ENCODE data around the gene SAMSN1. TPM values are rescaled to one million over a fixed set of nuclear protein-coding genes. Genes with fewer than 3 reads are reported as not detected.
"Not testable (repeated sequence)": the region's sequence is repeated elsewhere in the genome, so short reads cannot be mapped to it uniquely, and the experiment has no call there.

The SAMSN1 gene
- total RNA-seq, 4 donors from 2014 or later, result 1.1 to 6.1 (median 3.9) TPM

DNA sequence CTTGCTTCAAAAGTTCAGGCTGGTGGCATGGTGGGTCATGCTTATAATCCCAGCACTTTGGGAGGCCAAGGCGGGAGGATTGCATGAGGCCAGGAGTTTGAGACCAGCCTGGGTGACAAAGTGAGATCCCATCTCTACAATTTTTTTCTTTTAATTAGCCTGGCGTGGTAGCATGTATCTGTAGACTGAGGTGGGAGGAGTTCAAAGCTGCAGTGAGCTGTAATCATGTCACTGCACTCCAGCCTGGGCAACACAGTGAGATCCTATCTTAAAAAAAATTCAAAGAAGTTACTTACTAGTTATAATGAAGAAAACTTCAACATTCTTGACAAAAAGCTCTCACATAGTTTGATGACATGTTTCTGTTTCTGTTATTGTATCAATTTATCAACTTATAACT is 45.2 kb downstream of the SAMSN1 start:
- no peak for TF ChIP-seq POLR2A (IDR thresholded peaks at IDR 0.05)
- TF ChIP-seq, protein P1, sequence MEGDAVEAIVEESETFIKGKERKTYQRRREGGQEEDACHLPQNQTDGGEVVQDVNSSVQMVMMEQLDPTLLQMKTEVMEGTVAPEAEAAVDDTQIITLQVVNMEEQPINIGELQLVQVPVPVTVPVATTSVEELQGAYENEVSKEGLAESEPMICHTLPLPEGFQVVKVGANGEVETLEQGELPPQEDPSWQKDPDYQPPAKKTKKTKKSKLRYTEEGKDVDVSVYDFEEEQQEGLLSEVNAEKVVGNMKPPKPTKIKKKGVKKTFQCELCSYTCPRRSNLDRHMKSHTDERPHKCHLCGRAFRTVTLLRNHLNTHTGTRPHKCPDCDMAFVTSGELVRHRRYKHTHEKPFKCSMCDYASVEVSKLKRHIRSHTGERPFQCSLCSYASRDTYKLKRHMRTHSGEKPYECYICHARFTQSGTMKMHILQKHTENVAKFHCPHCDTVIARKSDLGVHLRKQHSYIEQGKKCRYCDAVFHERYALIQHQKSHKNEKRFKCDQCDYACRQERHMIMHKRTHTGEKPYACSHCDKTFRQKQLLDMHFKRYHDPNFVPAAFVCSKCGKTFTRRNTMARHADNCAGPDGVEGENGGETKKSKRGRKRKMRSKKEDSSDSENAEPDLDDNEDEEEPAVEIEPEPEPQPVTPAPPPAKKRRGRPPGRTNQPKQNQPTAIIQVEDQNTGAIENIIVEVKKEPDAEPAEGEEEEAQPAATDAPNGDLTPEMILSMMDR (IDR thresholded peaks at IDR 0.05), result no peak
- no peak overlapping the region for H3K27ac ChIP-seq
- 85 to 95% methylated on average over 2 of the region's 2 CpGs for WGBS, 2 donors
- DNase-seq, result no peak
- H3K36me3 ChIP-seq, result no peaks in the 10 kb centered on the region
- H3K9me3 ChIP-seq, result no peaks in the 10 kb centered on the region
- H3K4me1 ChIP-seq, result no peaks in the 10 kb centered on the region
- intact Hi-C loops (cut with DNase I), result no loop called here
- H3K4me3 ChIP-seq, result no peak overlapping the region
- H3K27me3 ChIP-seq, result no peaks in the 10 kb centered on the region

DNA sequence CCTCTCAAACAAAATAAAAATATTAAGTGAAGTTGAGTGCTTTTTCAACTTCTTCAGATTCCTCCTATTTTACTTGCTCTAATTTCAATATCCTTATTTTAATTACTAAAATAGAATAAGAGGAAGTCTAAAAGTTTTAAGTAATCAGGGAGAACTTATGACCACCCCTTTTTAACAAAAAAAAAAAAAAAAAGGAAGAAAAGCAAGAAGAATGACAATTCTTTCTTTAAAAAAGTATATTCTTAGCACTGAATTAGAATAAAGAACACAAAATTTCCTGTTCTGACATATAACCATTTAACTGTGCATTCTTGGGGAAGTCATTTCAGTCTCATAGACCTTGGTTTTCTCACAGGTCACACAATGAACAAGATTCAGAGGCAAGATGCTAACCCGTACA is 46.8 kb downstream of the SAMSN1 start:
- H3K4me1 ChIP-seq, result no peaks in the 10 kb centered on the region
- intact Hi-C loops (cut with DNase I), result no loop called here
- no peak overlapping the region for H3K27ac ChIP-seq
- 85 to 91% methylated on average over 1 of the region's 1 CpG for WGBS, 2 donors
- no peak overlapping the region for H3K4me3 ChIP-seq
- no peaks in the 10 kb centered on the region for H3K36me3 ChIP-seq
- no peaks in the 10 kb centered on the region for H3K9me3 ChIP-seq
- TF ChIP-seq, protein P1 (IDR thresholded peaks at IDR 0.05), result no peak
- DNase-seq, result no peak
- no peaks in the 10 kb centered on the region for H3K27me3 ChIP-seq

DNA sequence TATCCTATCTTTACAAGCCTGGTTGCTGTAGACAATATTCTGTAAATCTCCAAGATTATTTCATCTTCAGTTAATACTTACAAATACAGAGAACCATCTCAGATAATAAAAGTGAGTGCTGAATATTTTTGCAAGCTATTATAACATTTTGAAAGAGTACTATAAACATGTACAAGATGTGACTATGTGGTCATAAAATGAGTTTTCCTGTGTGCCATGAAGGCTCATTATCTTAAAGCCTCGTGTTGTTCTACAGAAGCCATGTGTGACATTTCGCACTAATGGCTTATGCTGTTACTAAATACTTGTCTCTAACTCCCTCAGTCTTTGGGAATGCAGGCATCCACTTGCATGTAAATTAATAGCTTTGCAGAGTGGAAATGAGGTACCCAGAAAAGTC is 48.3 kb downstream of the SAMSN1 start:
- H3K9me3 ChIP-seq, result no peaks in the 10 kb centered on the region
- WGBS, 2 donors, result 65% methylated on average over 2 of the region's 2 CpGs
- TF ChIP-seq, protein P1 (IDR thresholded peaks at IDR 0.05), result no peak
- TF ChIP-seq POLR2A (IDR thresholded peaks at IDR 0.05), result no peak
- intact Hi-C loops (cut with DNase I), result no loop called here
- no peak for DNase-seq
- H3K27ac ChIP-seq, result no peak overlapping the region
- H3K36me3 ChIP-seq, result no peaks in the 10 kb centered on the region
- no peaks in the 10 kb centered on the region for H3K27me3 ChIP-seq
- H3K4me1 ChIP-seq, result no peaks in the 10 kb centered on the region
- no peak overlapping the region for H3K4me3 ChIP-seq

DNA sequence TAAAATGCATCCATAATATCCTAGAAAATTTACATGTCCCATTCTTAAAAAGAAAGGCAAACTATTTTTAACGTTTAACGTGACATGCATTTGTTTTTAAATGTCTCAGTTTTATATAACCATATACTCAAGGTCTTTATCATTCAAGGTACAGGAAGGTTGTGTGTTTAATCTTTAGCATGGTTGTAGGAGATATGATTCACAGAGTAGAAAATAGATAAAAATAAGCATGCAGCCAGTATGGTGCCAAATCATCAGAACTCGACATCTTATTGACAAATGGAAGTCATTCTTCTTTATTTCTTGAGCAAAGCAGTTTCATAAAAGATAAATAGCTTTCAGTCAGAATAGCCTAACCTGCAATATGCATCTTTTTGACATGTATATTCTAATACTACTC is 51.0 kb downstream of the SAMSN1 start:
- H3K27me3 ChIP-seq, result no peaks in the 10 kb centered on the region
- no peak overlapping the region for H3K4me3 ChIP-seq
- no peaks in the 10 kb centered on the region for H3K9me3 ChIP-seq
- no peaks in the 10 kb centered on the region for H3K36me3 ChIP-seq
- WGBS, 2 donors, result 78 to 80% methylated on average over 3 of the region's 3 CpGs
- intact Hi-C loops (cut with DNase I), result no loop called here
- no peaks in the 10 kb centered on the region for H3K4me1 ChIP-seq
- H3K27ac ChIP-seq, result no peak overlapping the region
- DNase-seq, result no peak
- no peak for TF ChIP-seq POLR2A (IDR thresholded peaks at IDR 0.05)
- TF ChIP-seq, protein P1 (IDR thresholded peaks at IDR 0.05), result no peak

DNA sequence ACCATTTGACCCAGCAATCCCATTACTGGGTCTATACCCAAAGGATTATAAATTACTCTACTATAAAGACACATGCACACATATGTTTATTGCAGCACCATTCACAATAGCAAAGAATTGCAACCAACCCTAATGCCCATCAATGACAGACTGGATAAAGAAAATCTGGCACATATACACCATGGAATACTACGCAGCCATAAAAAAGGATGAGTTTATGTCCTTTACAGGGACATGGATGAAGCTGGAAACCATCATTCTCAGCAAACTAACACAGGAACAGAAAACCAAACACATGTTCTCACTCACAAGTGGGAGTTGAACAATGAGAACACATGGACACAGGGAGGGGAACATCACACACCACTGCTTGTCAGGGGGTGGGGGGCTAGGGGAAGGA is 51.9 kb downstream of the SAMSN1 start:
- not testable (repeated sequence) for H3K27ac ChIP-seq
- WGBS, 2 donors, result 75 to 90% methylated on average over 1 of the region's 1 CpG

DNA sequence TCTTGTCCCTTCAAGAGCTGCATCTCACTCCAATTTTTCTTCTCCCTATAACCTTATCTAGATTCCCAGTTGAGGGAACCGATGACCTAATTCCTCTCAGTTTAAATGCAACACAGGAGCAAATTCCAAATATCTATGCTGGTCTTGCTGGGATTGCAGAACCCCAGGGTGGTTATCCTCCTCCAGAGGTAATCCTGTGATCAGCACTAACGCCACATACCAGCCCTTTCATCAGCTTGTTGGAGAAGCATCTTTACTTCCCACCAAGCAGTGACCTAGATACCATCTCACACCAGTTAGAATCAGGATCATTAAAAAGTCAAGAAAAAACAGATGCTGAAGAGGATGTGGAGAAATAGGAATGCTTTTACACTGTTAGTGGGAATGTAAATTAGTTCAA is 52.4 kb downstream of the SAMSN1 start:
- Histone ChIP-seq H3K36me3 (no peaks in the 10 kb centered on the region), H3K27ac (no peak overlapping the region), H3K9me3 (no peaks in the 10 kb centered on the region), H3K4me1 (no peaks in the 10 kb centered on the region), H3K27me3 (no peaks in the 10 kb centered on the region), H3K4me3 (no peak overlapping the region)
- intact Hi-C loops (cut with DNase I), result no loop called here
- 29 to 80% methylated on average over 2 of the region's 2 CpGs for WGBS, 2 donors
- DNase-seq, result no peak
- TF ChIP-seq, protein P1 (IDR thresholded peaks at IDR 0.05), result no peak
- no peak for TF ChIP-seq POLR2A (IDR thresholded peaks at IDR 0.05)

More for the DNA sequence above, 51.9 kb downstream of the SAMSN1 start:
- H3K4me1 ChIP-seq; H3K27me3 ChIP-seq; H3K9me3 ChIP-seq; DNase-seq; H3K36me3 ChIP-seq; intact Hi-C loops (cut with DNase I); H3K4me3 ChIP-seq: not testable (repeated sequence)

Measured in esophagus squamous epithelium (tissue), 5 donors.